Activated naive CD4-positive, alpha-beta T cell treated with anti-CD3 and anti-CD28 coated beads, Interleukin-2, amount 50 U/mL, for 16 hours (primary cell): ENCODE results near the gene COPG1.

Experiments
- DNase-seq: peaks from one replicate; pipeline ENCODE4 v3.0.0-alpha.2; 2020

Gene COPG1

GRCh38 chr3:129314386-129315222 is 65.2 kb downstream of the COPG1 start:
- peak; percentile 42 for DNase-seq

- peak; percentile 41 for DNase-seq
These were observed 66.0 kb downstream of the COPG1 start for GRCh38 chr3:129315223-129315997.

- DNase-seq = no peak
These were observed 66.5 kb downstream of the COPG1 start for GRCh38 chr3:129315998-129316247.

GRCh38 chr3:129316248-129317013 is 67.0 kb downstream of the COPG1 start:
- DNase-seq = peak; percentile 90

- DNase-seq = no peak
These were observed 67.8 kb downstream of the COPG1 start for GRCh38 chr3:129317014-129317771.

- DNase-seq = no peak
These were observed 68.4 kb downstream of the COPG1 start for GRCh38 chr3:129317848-129318247.

GRCh38 chr3:129318921-129319320 is 69.5 kb downstream of the COPG1 start:
- DNase-seq = no peak

- DNase-seq = no peak
These were observed 70.9 kb downstream of the COPG1 start for GRCh38 chr3:129320261-129320660.

- DNase-seq = no peak
These were observed 71.5 kb downstream of the COPG1 start for GRCh38 chr3:129320825-129321487.

GRCh38 chr3:129321887-129322286 is 72.5 kb downstream of the COPG1 start:
- no peak for DNase-seq

- no peak for DNase-seq
These were observed 74.4 kb downstream of the COPG1 start for GRCh38 chr3:129323651-129324294.

- no peak for DNase-seq
These were observed 75.4 kb downstream of the COPG1 start for GRCh38 chr3:129324855-129325254.

GRCh38 chr3:129325383-129325782 is 76.0 kb downstream of the COPG1 start:
- no peak for DNase-seq

- DNase-seq = no peak
These were observed 76.7 kb downstream of the COPG1 start for GRCh38 chr3:129326138-129326537.

- DNase-seq = no peak
These were observed 77.2 kb downstream of the COPG1 start for GRCh38 chr3:129326595-129326994.
